Measurements from ENCODE around the gene KSR2. TPM values are rescaled to one million over a fixed set of nuclear protein-coding genes. Genes with fewer than 3 reads are reported as not detected.
"Not testable (repeated sequence)": the region's sequence is repeated elsewhere in the genome, so short reads cannot be mapped to it uniquely, and the experiment has no call there.

The KSR2 gene
- total RNA-seq, 2 donors from 2014 or later = 1.1 to 2.0 TPM

DNA sequence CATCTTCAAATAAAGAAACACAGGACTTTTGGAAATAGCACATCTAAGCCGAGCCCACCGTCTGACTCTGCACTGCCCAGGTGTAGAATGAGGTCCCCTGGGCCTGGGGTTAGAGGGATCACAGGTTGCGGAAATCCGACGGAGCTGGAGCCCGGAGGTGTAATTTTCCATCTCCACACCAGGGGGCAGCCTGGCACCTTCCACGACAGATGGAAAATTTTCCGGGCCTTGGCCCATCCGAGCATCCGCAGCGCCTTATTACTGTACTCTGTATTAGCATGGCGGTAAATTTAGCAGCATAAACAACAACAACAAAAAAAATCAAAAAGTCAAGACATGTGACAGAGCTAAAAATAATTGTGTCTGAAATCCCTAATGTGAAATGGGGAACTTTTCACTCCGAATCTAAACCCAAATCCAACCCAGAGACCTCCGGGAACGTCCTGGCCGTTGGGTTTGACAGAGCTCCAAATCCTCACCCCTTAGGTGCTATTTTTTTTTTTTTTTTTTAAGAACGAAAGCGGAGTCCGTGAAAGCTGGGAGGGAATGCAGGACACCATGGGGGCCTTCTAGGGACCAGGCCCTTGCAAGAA lies 93.9 kb downstream of the KSR2 start:
- Histone ChIP-seq H3K36me3 (ENCODE audit: control insufficient read depth, insufficient read depth, low read length) (no peaks in the 10 kb centered on the region), H3K4me3 (ENCODE audit: low read length) (no peak overlapping the region), H3K9me3 (ENCODE audit: control insufficient read depth, low read length) (no peaks in the 10 kb centered on the region), H3K9ac (ENCODE audit: extremely low read depth, low read length, poor library complexity, severe bottlenecking) (no peak overlapping the region), H3K4me1 (ENCODE audit: control insufficient read depth, insufficient read depth, low read length) (peaks cover 6% of the 10 kb centered on the region), H3K27me3 (ENCODE audit: control insufficient read depth, insufficient read depth, low read length, poor library complexity, severe bottlenecking) (no peaks in the 10 kb centered on the region), H3K27ac (ENCODE audit: low read depth, low read length) (peak overlapping the region; percentile 94)
- DNase-seq = peak; percentile 97
- whole genome bisulfite sequencing, 2 experiments (ENCODE audit: insufficient coverage in 1 of 2, insufficient read length in 1 of 2) = 20 to 47% methylated on average over 5 to 19 of the region's 19 CpGs
- Mint-ChIP-seq H3K4me3 (no peak overlapping the region), H3K9me3 (no peaks in the 10 kb centered on the region), H3K4me1 (peaks cover 15% of the 10 kb centered on the region), H3K27me3 (ENCODE audit: insufficient read depth) (peaks cover 5% of the 10 kb centered on the region), H3K36me3 (ENCODE audit: low read depth) (no peaks in the 10 kb centered on the region), H3K27ac (no peak overlapping the region)
- TF ChIP-seq CTCF (conservative IDR thresholded peaks at IDR 0.05) = peak; percentile 92

DNA sequence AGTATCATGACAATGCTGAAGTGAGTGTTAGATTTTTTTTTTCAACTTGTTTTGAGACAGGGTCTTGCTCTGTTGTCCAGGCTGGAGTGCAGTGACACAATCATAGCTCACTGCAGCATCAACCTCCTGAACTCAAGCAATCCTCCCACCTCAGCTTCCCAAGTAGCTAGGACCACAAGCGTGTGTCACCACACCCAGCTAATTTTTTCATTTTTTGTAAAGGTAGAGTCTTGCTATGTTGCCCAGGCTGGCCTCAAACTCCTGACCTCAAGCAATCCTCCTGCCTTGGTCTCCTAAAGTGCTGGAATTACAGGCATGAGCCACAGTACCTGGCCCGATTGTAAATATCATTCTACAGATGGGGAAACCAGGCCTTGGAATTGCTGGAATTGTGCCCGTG lies 94.6 kb downstream of the KSR2 start:
- not testable (repeated sequence) for H3K9me3 Mint-ChIP-seq; H3K9ac ChIP-seq (ENCODE audit: extremely low read depth, low read length, poor library complexity, severe bottlenecking); H3K4me3 Mint-ChIP-seq; H3K36me3 ChIP-seq (ENCODE audit: control insufficient read depth, insufficient read depth, low read length); H3K27me3 Mint-ChIP-seq (ENCODE audit: insufficient read depth); H3K27ac ChIP-seq (ENCODE audit: low read depth, low read length); H3K9me3 ChIP-seq (ENCODE audit: control insufficient read depth, low read length); H3K36me3 Mint-ChIP-seq (ENCODE audit: low read depth); H3K4me1 ChIP-seq (ENCODE audit: control insufficient read depth, insufficient read depth, low read length); H3K27me3 ChIP-seq (ENCODE audit: control insufficient read depth, insufficient read depth, low read length, poor library complexity, severe bottlenecking); H3K27ac Mint-ChIP-seq; H3K4me3 ChIP-seq (ENCODE audit: low read length); DNase-seq
- H3K4me1 Mint-ChIP-seq = peaks cover 15% of the 10 kb centered on the region
- 95 to 96% methylated on average over 2 to 3 of the region's 3 CpGs for WGBS, 2 experiments (ENCODE audit: insufficient coverage in 1 of 2, insufficient read length in 1 of 2)

GRCh38 chr12:117872546-117873169 lies 96.1 kb downstream of the KSR2 start:
- H3K9me3 ChIP-seq (ENCODE audit: control insufficient read depth, low read length) = no peaks in the 10 kb centered on the region
- H3K4me1 ChIP-seq (ENCODE audit: control insufficient read depth, insufficient read depth, low read length) = peaks cover 6% of the 10 kb centered on the region
- no peak for TF ChIP-seq CTCF (conservative IDR thresholded peaks at IDR 0.05)
- 87 to 88% methylated on average over 7 of the region's 7 CpGs for WGBS, 2 experiments (ENCODE audit: insufficient coverage in 1 of 2, insufficient read length in 1 of 2)
- H3K4me1 Mint-ChIP-seq = peaks cover 9% of the 10 kb centered on the region
- H3K27ac ChIP-seq (ENCODE audit: low read depth, low read length) = no peak overlapping the region
- H3K27me3 ChIP-seq (ENCODE audit: control insufficient read depth, insufficient read depth, low read length, poor library complexity, severe bottlenecking) = no peaks in the 10 kb centered on the region
- H3K4me3 ChIP-seq (ENCODE audit: low read length) = no peak overlapping the region
- DNase-seq = no peak
- no peak overlapping the region for H3K9ac ChIP-seq (ENCODE audit: extremely low read depth, low read length, poor library complexity, severe bottlenecking)
- no peak overlapping the region for H3K27ac Mint-ChIP-seq
- no peaks in the 10 kb centered on the region for H3K36me3 ChIP-seq (ENCODE audit: control insufficient read depth, insufficient read depth, low read length)
- H3K27me3 Mint-ChIP-seq (ENCODE audit: insufficient read depth) = peaks cover 5% of the 10 kb centered on the region
- H3K36me3 Mint-ChIP-seq (ENCODE audit: low read depth) = no peaks in the 10 kb centered on the region
- peaks cover 4% of the 10 kb centered on the region for H3K9me3 Mint-ChIP-seq
- no peak overlapping the region for H3K4me3 Mint-ChIP-seq

Measured in endodermal cell (in vitro differentiated cells).